Measurements from ENCODE around the gene LRRC42.

Gene LRRC42

GRCh38 chr1:53905509-53905908 is 40.6 kb upstream of the LRRC42 start:
- no peak for TF ChIP-seq CTCF (IDR thresholded peaks at IDR 0.05; ENCODE audit: unreplicated experiment in 3 of 3)
- peaks cover 10% of the 10 kb centered on the region for H3K36me3 Mint-ChIP-seq (ENCODE audit: low read depth)
- peaks cover 30% of the 10 kb centered on the region for H3K4me1 Mint-ChIP-seq
- H3K9me3 Mint-ChIP-seq, result no peaks in the 10 kb centered on the region
- H3K27me3 Mint-ChIP-seq (ENCODE audit: low read depth), result peaks cover 8% of the 10 kb centered on the region
- no peak overlapping the region for H3K27ac Mint-ChIP-seq
- no peak overlapping the region for H3K4me3 Mint-ChIP-seq

- H3K27ac Mint-ChIP-seq, result no peak overlapping the region
- H3K9me3 Mint-ChIP-seq, result no peaks in the 10 kb centered on the region
- peaks cover 10% of the 10 kb centered on the region for H3K36me3 Mint-ChIP-seq (ENCODE audit: low read depth)
- peaks cover 8% of the 10 kb centered on the region for H3K27me3 Mint-ChIP-seq (ENCODE audit: low read depth)
- H3K4me1 Mint-ChIP-seq, result peaks cover 33% of the 10 kb centered on the region
- H3K4me3 Mint-ChIP-seq, result no peak overlapping the region
- TF ChIP-seq CTCF (IDR thresholded peaks at IDR 0.05; ENCODE audit: unreplicated experiment in 3 of 3), result no peak
Measured at GRCh38 chr1:53906121-53906520, 40.0 kb upstream of the LRRC42 start.

GRCh38 chr1:53909946-53910345 is 36.2 kb upstream of the LRRC42 start:
- peaks cover 16% of the 10 kb centered on the region for H3K36me3 Mint-ChIP-seq (ENCODE audit: low read depth)
- H3K4me3 Mint-ChIP-seq, result no peak overlapping the region
- peaks cover 32% of the 10 kb centered on the region for H3K4me1 Mint-ChIP-seq
- H3K27ac Mint-ChIP-seq, result peak overlapping the region in 1 of 3 experiments; percentile 27
- no peak for TF ChIP-seq CTCF (IDR thresholded peaks at IDR 0.05; ENCODE audit: unreplicated experiment in 3 of 3)
- no peaks in the 10 kb centered on the region for H3K9me3 Mint-ChIP-seq
- peaks cover 4% of the 10 kb centered on the region for H3K27me3 Mint-ChIP-seq (ENCODE audit: low read depth)

- Mint-ChIP-seq H3K36me3 (ENCODE audit: low read depth) (peaks cover 29% of the 10 kb centered on the region), H3K9me3 (no peaks in the 10 kb centered on the region), H3K4me1 (peaks cover 37% of the 10 kb centered on the region), H3K27ac (peak overlapping the region in 1 of 3 experiments; percentile 27), H3K27me3 (ENCODE audit: low read depth) (peaks cover 4% of the 10 kb centered on the region), H3K4me3 (no peak overlapping the region)
- no peak for TF ChIP-seq CTCF (IDR thresholded peaks at IDR 0.05; ENCODE audit: unreplicated experiment in 3 of 3)
Measured at GRCh38 chr1:53911442-53911841, 34.7 kb upstream of the LRRC42 start.

GRCh38 chr1:53913352-53914033 is 32.7 kb upstream of the LRRC42 start:
- Mint-ChIP-seq H3K4me3 (no peak overlapping the region), H3K4me1 (peaks cover 44% of the 10 kb centered on the region), H3K36me3 (ENCODE audit: low read depth) (peaks cover 39% of the 10 kb centered on the region), H3K9me3 (no peaks in the 10 kb centered on the region), H3K27ac (peak overlapping the region; percentile 30 to 48 (median 39)), H3K27me3 (ENCODE audit: low read depth) (peaks cover 4% of the 10 kb centered on the region)
- no peak for TF ChIP-seq CTCF (IDR thresholded peaks at IDR 0.05; ENCODE audit: unreplicated experiment in 3 of 3)

GRCh38 chr1:53918343-53918742 is 27.8 kb upstream of the LRRC42 start:
- Mint-ChIP-seq H3K27me3 (ENCODE audit: low read depth) (no peaks in the 10 kb centered on the region), H3K9me3 (peaks cover 3% of the 10 kb centered on the region), H3K4me1 (peaks cover 21% of the 10 kb centered on the region), H3K36me3 (ENCODE audit: low read depth) (peaks cover 64% of the 10 kb centered on the region), H3K27ac (no peak overlapping the region), H3K4me3 (no peak overlapping the region)
- TF ChIP-seq CTCF (IDR thresholded peaks at IDR 0.05; ENCODE audit: unreplicated experiment in 3 of 3), result no peak
